ENCODE results near the gene CEP63.
A peak's percentile ranks its signal among the peaks of the same experiment; 100 is the strongest.
"Not testable (repeated sequence)": the region's sequence is repeated elsewhere in the genome, so short reads cannot be mapped to it uniquely, and the experiment has no call there.

The CEP63 gene

DNA sequence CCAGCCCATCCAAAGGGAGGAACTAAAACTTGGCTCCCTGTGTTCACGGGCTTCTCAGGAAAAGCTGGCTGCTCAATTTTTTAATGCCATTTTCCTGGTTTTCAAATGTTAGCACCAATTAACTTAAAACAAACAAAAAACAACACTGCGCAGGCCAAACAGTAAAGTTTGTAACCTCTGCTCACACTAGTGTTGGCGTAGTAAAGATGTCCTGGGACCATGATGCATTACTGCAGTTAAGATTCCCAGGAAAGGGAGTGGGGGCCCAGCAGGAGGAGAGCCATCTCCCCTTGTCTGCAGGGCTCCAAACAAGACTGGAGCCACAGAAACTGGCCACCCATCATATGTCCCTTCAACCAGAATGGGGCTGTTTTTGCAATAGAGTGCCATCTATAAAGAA is 91.0 kb downstream of the CEP63 start:
- no peak for DNase-seq (ENCODE audit: low spot score)

DNA sequence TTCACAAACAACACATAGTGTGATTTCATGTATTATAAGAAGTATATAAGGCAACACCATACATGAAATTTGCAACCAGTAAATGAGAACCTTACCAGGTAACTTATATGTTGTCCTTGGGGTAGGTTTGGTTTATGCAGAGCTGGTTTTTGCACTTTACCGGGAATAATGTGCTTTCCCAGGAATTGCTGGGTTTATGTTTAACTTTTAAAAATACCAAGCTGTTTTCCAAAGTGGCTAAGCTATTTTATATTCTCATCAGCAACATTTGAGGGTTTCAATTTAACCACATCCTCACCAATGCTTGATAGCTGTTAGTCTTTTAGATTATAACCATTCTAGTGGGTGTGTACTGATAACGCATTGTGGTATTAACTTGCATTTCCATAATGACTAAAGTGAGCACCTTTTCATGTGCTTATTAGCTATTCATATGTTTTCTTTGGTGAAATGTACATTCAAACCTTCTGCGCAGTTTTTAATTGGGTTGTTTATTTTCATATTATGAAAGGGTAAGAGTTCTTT is 93.3 kb downstream of the CEP63 start:
- DNase-seq (ENCODE audit: low spot score), result no peak

DNA sequence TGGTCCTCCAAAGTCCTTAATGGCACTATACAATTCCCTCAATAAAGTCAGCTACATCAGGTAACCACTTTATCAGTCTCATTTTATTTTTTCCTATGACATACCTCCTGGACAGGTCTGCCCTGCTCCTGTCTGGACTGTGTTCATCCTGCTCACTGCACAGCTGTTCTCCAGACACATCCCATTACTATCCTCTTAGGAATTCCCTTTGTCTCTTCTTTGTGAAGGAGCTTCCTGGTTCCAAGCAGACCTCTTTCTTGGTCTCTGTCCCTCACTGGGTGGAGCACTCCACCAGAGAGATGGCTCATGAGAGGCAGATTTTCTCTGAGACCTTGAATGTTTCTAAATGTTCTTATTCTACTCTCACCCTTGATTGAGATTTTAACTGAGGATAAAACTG is 104.9 kb downstream of the CEP63 start:
- DNase-seq (ENCODE audit: low spot score), result no peak

DNA sequence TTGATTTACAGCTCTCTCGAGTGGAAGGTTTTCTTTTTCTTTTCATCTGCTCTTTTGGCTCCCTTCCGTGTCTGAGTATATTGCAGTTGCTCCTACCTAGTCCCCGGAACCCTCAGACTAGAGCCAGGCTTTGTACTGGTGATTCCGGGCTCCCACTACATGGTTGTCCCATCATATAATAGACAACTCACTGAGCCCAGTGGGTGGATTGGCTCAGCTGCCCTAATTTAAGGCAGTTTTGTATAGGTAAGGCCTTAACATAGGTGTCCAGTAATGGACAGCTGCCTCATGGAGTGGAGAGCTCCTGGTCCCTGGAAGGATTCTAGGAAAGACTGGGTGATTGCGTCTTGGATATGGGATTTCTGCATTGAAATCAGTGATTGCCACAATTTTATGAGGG is 106.9 kb downstream of the CEP63 start:
- no peak for DNase-seq (ENCODE audit: low spot score)

DNA sequence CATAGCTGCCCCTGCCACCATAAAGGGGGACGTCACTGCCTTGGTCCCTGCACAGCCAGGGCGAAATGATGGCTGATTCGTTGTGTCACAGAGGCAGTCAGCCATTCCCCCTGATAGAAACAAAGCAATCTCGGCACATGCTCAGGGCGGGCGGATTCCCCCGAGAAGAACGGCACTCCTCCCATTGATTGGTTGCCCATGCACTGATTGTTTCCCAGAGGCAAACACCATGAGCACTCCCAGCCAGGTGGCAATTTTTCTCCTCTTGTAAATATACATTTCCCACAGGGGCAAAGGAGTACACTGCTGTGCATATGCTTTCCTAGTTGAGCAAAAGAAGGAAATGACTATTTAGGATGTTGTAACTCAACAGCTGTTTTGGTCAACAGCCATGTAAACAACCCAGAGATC is 108.5 kb downstream of the CEP63 start:
- no peak for DNase-seq (ENCODE audit: low spot score)

DNA sequence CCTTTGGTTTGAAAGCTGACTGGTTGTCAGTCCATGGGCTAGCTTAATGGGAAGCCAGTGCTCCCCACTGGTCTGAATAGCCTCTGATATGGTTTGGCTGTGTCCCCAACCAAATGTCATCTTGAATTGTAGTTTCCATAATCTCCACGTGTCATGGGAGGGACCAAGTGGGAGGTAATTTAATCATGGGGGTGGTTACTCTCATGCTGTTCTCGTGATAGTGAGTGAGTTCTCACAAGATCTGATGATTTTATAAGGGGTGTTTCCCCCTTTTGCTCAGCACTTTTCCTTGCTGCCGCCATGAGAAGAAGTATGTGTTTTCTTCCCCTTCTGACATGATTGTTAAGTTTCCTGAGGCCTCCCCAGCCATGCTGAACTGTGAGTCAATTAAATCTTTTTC is 109.1 kb downstream of the CEP63 start:
- DNase-seq (ENCODE audit: low spot score), result not testable (repeated sequence)

DNA sequence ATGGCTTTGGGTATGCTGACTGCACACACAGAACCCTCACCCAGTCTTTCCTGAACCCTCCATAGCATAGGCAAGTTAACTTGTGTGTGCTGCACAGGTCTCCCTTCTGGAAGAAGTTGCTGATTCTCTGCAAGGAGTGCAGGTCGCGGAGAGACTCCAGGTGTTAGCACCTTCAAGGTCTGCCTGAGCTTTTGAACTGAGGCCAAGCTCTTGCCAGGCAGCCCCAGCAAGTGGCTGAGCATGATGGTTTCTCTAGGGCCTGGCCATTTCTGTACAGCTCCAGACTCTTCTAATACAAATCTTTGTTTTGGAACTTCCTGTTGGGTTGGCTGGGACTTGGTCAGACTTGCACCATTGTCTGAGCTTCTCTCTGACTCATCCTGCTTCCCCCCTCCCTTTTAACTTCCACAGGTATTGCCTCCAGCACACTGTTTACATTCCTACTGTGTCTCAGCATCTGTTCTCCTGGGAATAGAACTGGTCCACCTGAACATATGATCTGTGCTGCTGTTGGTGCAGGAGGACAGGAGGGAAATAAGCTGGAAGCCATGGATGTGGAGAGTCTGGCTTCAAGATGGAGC is 111.6 kb downstream of the CEP63 start:
- no peak for DNase-seq (ENCODE audit: low spot score)

DNA sequence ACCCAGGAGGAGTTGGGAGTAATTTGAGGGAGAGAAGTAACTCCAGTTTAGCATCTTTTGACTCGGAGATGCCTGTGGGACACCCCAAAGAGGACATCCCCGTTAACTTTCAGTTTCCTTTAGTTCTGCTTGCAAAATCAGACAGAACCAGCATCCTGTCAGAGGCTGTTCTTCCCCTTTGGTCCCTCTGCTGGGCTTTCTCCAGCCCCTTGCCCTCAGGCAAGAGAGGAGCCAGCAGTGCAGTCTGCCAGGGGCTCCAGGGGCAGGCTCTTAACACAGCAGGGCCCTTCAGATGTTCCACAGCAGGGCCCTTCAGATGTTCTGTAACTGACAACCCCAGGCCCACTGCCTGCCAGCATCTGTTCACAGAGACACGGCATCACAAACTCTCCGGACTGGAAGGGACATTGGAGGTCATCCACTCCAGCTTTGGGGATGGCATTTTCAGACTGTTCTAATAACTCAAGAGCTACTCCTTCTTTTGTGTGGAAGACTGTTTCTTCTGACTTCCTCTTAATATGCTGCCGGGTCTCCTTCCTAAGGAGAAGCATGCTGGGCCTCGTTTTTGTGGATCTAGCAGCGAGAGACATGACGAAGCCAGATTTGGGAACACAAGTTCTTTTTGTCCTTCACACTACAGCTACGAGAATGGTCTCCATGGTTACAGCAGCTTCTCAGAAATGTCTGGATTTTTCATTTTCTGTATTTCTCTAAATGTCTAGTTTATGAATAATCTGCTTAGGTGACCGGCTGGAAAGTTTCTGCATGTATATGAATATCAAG is 113.1 kb downstream of the CEP63 start:
- peak; percentile 57 for DNase-seq (ENCODE audit: low spot score)

DNA sequence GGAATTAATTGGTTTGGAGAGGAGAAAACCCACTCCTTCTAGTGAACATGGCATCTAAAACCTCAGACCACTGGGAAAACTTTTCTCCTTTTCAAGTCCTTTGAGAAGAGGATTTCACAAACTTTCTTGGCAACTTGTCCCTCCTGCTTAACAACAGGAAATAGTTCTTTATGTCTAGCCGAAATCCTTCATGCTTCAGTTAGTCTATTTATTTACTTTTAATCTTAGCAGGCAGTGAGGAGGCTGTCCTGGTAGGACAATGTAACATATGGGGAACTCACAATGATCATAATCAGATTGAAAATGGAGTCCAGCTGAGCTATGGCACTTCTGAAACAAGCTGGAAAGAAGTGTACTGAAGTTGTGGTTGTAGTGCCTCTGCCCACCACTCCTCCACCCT is 114.3 kb downstream of the CEP63 start:
- no peak for DNase-seq (ENCODE audit: low spot score)

DNA sequence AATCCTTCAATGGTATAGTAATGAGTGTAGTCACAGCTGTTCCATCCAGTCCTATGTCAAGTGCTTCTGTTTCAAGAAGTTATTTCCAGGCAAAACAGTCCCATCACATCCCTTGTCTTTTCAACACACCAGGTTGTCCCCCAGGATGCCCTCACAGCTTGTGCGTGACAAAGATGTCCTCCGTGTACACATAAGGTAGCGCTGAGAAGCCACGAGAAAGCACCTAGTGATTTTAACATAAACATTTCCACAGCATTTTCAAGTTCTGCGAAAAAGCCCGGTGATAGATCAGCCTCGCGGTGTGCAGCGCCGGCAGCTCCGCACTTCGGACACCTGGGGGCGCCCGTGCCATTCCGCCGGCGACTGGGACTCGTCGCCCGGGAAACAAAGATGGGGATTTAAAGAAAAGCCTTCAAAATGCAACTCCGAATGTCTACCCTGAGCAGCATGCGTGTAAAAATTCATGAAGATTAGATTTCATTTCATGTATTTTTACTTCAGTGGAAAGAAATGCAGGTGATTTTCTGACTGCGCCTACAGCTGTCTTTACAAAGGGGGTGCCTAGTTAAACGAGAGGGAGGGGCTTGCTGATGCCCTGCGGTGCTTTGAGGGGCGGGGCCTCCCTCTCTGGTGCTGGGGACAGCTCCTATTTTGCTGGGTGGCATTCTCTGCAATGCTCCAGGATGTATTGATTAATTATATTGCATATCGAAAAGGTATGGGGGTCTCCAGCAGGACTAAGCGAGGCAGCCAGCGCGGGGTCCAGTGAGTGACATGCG is 115.0 kb downstream of the CEP63 start:
- DNase-seq (ENCODE audit: low spot score), result peak; percentile 66

DNA sequence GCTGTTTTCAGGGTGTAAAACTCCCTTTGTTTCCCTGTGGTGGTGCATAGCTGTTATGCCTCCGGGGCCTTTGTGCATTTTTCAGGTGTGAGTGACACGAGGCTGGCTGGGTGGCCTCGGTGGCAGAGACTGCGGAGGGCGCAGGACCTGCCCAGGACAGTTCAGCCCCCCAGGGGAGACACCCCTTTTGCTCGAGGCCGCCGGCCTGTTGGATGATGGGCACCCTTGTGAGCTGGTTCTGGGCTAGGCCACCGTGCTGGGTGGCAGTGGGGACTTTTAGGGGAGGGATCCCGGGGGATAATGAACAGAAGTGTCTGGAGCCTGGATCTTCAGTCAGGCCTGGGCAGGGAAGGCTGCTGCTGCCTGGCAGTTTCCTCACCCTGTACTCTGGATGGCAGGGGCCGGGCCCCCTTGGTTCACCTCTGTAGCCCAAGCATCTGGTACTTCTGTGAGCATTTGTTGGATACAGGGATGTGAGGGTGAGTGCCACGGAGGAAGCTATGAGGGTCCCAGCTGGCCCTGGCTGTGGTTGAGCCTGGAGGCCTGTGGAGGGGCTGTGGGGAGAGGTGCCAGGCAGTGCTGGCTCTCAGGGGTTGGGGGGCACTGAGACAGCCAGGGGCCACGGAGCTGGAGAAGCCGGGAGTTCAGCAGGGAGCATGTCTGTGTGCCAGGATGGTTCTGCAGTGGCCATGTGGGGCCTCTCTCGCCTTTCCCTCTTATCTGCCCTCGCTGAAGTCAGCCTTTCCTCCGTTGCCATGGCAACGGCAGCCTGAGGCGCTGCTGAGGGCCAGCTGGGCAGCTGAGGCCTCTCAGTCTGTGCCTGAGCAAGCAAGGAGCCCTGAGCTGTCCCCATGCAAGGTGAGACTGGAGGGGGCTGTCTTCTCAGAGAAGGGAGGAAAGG is 115.9 kb downstream of the CEP63 start:
- peak; percentile 78 for DNase-seq (ENCODE audit: low spot score)

DNA sequence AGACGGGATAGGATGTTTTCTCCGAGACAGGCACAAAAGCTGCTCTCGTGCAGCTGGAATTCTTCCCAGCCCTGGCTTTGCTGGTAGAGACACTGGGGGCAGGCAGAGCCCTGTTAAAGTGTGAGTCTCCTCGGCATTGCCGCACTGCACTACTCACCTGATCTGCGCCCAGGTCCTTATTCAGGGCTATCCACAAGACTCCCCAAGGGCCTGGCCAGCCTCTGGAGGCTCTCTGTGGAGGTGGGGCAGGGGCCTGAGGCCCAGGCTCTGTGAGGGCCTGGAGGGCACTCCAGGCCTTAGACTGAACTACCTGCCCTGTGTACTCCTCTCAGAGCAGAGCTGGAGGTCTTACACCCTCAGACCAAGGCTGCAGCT is 116.6 kb downstream of the CEP63 start:
- DNase-seq (ENCODE audit: low spot score), result no peak

DNA sequence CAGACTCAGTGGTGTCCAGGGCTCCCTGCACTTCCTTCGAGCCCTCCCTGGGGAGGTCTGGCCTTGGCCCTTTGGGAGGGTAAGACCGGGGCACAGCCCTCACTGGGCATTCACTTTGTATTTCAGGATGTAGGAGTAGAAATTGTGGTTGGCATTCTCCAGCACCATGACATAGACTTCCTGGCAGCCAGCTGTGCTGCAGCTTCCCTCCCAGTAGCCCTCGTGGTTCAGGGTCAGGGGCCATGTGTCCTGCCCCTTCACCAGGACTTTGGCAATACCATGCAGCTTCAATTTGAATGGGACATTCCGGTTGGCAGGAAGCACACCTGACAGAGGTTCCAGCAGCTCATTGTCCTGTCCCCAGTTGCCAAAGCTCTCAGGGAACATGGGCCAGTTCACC is 117.6 kb downstream of the CEP63 start:
- no peak for DNase-seq (ENCODE audit: low spot score)

DNA sequence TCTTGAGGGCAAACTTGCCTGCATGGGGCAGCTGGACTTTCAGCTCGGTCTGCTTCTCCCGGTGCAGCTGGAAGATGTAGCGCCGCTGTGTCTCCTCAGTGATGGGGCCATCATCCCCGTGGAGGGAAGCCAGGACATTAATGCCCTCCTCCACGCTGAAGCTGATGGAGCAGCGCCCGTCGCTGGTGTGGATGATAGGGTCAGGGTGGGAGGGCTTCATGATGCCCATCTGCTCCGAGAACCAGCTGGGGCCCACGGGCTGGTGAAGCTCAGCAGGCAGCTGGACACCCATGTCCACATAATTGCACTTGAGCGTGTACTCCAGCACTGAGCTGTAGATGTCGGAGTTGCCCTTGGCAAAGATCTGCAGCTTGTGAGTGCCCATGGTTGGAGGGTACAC is 118.1 kb downstream of the CEP63 start:
- DNase-seq (ENCODE audit: low spot score), result no peak

DNA sequence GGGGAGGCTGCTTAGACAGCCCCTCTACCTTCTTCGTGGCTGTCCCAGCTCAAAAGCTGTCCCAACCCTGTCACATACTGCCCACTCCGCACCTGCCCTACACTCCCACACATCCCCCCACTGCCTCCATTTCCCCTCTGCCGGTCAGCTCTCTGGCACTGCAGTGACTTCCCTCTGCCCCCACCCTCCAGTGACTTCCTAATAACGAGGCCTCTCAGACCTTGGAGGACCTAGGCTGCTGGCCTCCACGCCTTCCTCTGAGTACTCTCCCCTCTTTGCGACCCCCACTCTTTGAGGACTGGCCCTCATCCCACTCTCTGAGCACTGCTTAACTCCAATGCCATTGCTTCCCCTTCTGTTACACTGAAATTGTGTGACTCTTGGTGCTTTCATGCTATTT is 119.7 kb downstream of the CEP63 start:
- DNase-seq (ENCODE audit: low spot score), result no peak

DNA sequence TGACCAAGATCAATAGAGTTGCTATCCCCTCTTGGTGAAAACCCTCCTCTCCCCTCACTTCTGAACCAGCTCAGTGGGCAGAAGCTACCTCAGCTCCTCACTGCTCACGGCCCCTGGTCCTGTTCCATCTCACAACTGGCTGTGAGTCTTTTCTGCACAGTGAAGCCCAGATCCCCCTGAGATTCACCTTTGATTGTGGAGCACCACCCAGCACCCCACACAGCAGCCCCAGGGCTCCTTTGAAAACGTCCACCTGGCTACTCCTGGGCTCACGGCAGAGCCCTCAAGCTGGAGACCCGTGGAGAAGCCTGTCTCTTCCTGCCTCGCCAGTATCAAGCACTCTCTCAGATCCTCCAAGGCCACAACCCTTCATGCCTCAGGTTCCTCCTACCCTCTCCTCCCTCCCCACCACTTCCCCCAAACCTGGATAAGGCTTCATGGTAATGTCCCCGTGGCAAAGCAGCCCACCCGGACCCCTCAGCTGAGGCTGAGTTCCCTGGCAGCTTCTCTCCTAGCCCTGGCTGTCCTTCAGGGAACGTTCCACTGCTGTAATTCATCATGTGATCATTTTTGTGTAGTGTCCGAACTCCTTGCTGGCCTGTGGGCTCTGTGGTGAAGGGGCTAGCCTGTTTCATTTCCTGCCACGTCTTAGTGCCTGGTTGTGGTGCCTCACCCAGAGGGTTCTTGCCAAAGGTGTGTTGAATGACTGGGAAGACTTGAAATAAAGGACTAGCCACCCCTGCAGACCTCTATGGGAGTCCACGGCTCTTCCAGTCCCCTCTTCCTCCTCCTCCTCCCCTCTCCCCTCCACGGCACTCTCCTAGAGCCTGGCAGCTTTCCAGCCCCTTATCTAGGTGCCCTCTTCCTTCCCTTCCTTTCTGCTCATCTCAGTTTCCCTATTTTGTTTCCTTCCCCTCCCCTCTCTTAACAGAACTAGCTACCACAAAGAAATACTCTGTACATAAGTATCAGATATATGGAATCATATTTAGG is 120.5 kb downstream of the CEP63 start:
- peak; percentile 11 for DNase-seq (ENCODE audit: low spot score)

DNA sequence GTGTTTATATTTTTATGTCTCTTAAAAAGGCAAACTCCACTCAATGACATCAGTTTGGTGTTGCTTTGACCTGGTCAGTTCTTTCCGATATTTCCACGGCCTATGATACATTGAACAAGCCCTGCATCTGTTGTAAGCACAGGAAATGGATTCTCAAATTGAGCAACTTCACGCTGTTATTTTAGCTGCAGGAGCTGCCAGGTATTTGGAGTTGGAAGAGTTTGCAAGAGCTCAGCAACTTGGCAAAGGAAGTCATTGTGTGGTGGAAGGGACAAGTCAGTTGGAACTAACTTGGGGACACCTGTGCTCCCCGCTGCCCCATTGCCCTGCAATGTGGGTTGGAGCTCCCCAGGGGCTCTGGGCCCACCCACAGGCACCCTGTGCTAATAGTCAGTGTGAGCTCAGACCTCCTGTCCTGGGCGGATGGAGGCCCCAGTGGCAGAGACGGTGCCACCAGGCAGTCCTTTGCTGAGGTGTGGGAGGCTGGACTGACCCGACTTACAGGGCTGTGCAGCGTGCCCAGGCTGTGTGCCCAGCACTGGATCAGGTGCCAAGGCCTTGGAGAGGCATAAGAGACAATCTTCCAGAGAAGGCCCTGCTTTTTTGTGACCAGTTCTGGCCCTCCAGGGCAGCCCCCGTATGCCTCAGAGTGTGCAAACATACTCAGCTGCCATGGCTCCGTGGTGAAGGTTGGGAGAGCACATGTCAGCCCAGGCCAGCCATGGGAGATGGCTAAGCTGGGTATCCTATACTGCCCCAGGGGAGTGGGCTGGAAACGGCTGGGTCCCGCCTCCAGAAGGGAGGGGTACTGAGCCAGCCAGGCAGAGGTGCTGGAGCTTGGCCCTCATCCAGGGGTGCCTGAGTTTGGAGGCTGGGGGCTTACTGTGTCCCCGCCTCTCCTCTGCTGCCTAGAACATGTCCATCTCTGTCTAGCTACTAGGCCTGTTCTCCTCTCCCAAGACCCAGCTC is 121.5 kb downstream of the CEP63 start:
- peak; percentile 1 for DNase-seq (ENCODE audit: low spot score)

DNA sequence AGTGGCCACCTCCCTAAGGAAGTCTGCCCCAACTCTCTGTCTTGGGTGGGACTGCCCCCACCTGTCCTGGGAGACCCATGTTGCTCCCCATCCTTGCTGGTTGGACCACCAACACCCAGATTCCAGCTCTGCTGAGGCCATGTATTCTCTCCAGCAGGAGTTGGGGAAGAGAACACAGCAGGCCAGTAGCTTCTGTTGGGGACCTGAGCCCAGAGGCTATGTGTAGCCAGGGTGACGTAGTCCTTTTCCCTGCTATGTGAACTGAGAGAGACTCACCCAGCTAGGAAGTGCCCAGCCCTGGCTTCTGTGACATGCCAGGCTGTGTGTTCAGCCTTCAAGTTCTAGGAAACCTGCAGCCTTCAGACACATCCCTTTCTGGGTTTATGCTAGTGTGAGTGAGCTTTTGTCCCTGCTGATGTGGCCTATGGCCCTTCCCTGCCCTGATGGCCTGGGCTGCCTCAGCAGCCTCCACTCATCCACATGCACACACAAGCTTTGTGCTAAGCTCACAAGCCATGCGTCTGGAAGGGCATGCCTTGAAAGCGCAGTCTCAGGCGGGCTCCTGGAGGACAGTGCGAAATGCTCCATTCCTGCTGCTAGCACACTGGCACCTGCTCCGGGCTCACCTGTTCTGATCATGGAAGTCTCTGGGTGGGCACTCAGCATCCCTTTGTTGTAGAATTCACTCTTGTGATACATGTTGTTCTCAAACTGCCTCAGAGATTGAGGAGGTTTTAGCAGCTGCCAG is 122.3 kb downstream of the CEP63 start:
- peak; percentile 7 for DNase-seq (ENCODE audit: low spot score)

Data from Ammon's horn (tissue), 1 donor.